HG03139 (cell line): ENCODE data around the gene AAK1.
"Not testable (repeated sequence)": the region's sequence is repeated elsewhere in the genome, so short reads cannot be mapped to it uniquely, and the experiment has no call there.

Source experiments
- ATAC-seq: cut with Tn5 transposase; IDR thresholded peaks from one replicate; pipeline ENCODE4 v1.9.1; 2021; ENCODE audit not compliant: unreplicated experiment

AAK1 gene

GRCh38 chr2:69459936-69460335, 183.6 kb downstream of the AAK1 start:
- no peak for ATAC-seq

GRCh38 chr2:69456950-69457445, 186.5 kb downstream of the AAK1 start:
- ATAC-seq = no peak

GRCh38 chr2:69456154-69456553, 187.4 kb downstream of the AAK1 start:
- no peak for ATAC-seq

GRCh38 chr2:69454976-69455375, 188.6 kb downstream of the AAK1 start:
- no peak for ATAC-seq

GRCh38 chr2:69453475-69454129, 189.9 kb downstream of the AAK1 start:
- peak; percentile 58 for ATAC-seq

- no peak for ATAC-seq
These were observed 190.9 kb downstream of the AAK1 start for GRCh38 chr2:69452687-69453086.

- ATAC-seq = no peak
These were observed 192.7 kb downstream of the AAK1 start for GRCh38 chr2:69450735-69451416.

GRCh38 chr2:69449906-69450305, 193.6 kb downstream of the AAK1 start:
- ATAC-seq = no peak

GRCh38 chr2:69443673-69444072, 199.9 kb downstream of the AAK1 start:
- ATAC-seq = not testable (repeated sequence)

- not testable (repeated sequence) for ATAC-seq
These were observed 204.0 kb downstream of the AAK1 start for GRCh38 chr2:69439499-69439898.

GRCh38 chr2:69438580-69438979, 205.0 kb downstream of the AAK1 start:
- ATAC-seq = no peak

- no peak for ATAC-seq
These were observed 205.8 kb downstream of the AAK1 start for GRCh38 chr2:69437751-69438154.

- peak; percentile 92 for ATAC-seq
These were observed 206.4 kb downstream of the AAK1 start, which contains the start of gene NFU1 for GRCh38 chr2:69436938-69437750. TSS of gene NFU1 (minus strand) at chr2:69437435. CDS start at chr2:69437422, 13 bp downstream.

GRCh38 chr2:69436596-69436937, 207.0 kb downstream of the AAK1 start:
- ATAC-seq = peak; percentile 11

- no peak for ATAC-seq
These were observed 208.8 kb downstream of the AAK1 start for GRCh38 chr2:69434753-69435152.

- ATAC-seq = no peak
These were observed 213.9 kb downstream of the AAK1 start for GRCh38 chr2:69429491-69430183.

GRCh38 chr2:69428981-69429380, 214.6 kb downstream of the AAK1 start:
- no peak for ATAC-seq

- no peak for ATAC-seq
These were observed 219.1 kb downstream of the AAK1 start for GRCh38 chr2:69424419-69424818.

- ATAC-seq = no peak
These were observed 221.3 kb downstream of the AAK1 start for GRCh38 chr2:69422198-69422597.

- not testable (repeated sequence) for ATAC-seq
These were observed 224.4 kb downstream of the AAK1 start for GRCh38 chr2:69419111-69419510.

- no peak for ATAC-seq
These were observed 227.4 kb downstream of the AAK1 start for GRCh38 chr2:69416147-69416546.
